Upper lobe of right lung (tissue), 1 donor: ENCODE data around the gene PHF2. TPM values are rescaled to one million over a fixed set of nuclear protein-coding genes. Genes with fewer than 3 reads are reported as not detected.

Experiments used
- ATAC-seq: fragments of 200-7000 bp; cut with Tn5 transposase; one replicate; pipeline ENCODE4 v1.9.1; 2020; ENCODE audit warnings: mild to moderate bottlenecking, moderate library complexity
- DNase-seq: peaks from one replicate; pipeline ENCODE4 v3.0.0-alpha.2; 2020
- H3K27ac ChIP-seq: fragments of 200-600 bp; one replicate; pipeline ENCODE4 v1.8.0; 2022
- H3K27me3 ChIP-seq: fragments of 200-600 bp; one replicate; pipeline ENCODE4 v1.8.0; 2022; ENCODE audit warnings: mild to moderate bottlenecking
- H3K36me3 ChIP-seq: fragments of 200-600 bp; one replicate; pipeline ENCODE4 v1.8.0; 2022
- H3K4me1 ChIP-seq: fragments of 200-600 bp; one replicate; pipeline ENCODE4 v1.8.0; 2022
- H3K4me3 ChIP-seq: fragments of 200-600 bp; one replicate; pipeline ENCODE4 v1.8.0; 2022; ENCODE audit warnings: mild to moderate bottlenecking
- H3K9me3 ChIP-seq: fragments of 200-600 bp; one replicate; pipeline ENCODE4 v1.8.0; 2022
- CTCF ChIP-seq: fragments of 200-600 bp; IDR thresholded peaks from one replicate; pipeline ENCODE4 v1.8.0; 2022; ENCODE audit warnings: antibody characterized with exemption
- intact Hi-C: fragments of 100-400 bp; cut with DNase I; formaldehyde crosslinking; loops from one replicate; pipeline ENCODE4 v1.11.0; 2022
- total RNA-seq: library from RNA; stranded (reverse); fragmentation: NEBNext Ultra II Directional; extraction: Animal tissue kit (Norgen Biotek cat#: 25700); gene quantifications from one replicate; pipeline ENCODE4 v1.2.1, GENCODE V29; 2021
- donor health status: DM: no; HTN: yes; CAD: no; lungs with severe emphysema.

Gene PHF2
- total RNA-seq, 1 donor from 2014 or later, result 37.0 TPM

GRCh38 chr9:93598647-93599241, 22.4 kb downstream of the PHF2 start:
- no peak for TF ChIP-seq CTCF
- Histone ChIP-seq H3K9me3 (no peaks in the 10 kb centered on the region), H3K4me1 (peaks cover 27% of the 10 kb centered on the region), H3K4me3 (no peak overlapping the region), H3K27ac (peak overlapping the region; percentile 36), H3K36me3 (no peaks in the 10 kb centered on the region), H3K27me3 (no peaks in the 10 kb centered on the region)
- no peak for DNase-seq
- intact Hi-C loops, result no loop called here
- no peak for ATAC-seq

GRCh38 chr9:93599571-93600403, 23.4 kb downstream of the PHF2 start:
- DNase-seq (peak; percentile 44), ATAC-seq (peak; percentile 4)
- Histone ChIP-seq H3K27ac (no peak overlapping the region), H3K4me3 (no peak overlapping the region), H3K9me3 (no peaks in the 10 kb centered on the region), H3K27me3 (no peaks in the 10 kb centered on the region), H3K36me3 (no peaks in the 10 kb centered on the region), H3K4me1 (peaks cover 16% of the 10 kb centered on the region)
- intact Hi-C loops, result no loop called here
- TF ChIP-seq CTCF, result no peak

GRCh38 chr9:93600504-93600903, 24.1 kb downstream of the PHF2 start:
- H3K36me3 ChIP-seq, result no peaks in the 10 kb centered on the region
- no peak overlapping the region for H3K27ac ChIP-seq
- H3K4me3 ChIP-seq, result no peak overlapping the region
- H3K4me1 ChIP-seq, result peaks cover 13% of the 10 kb centered on the region
- DNase-seq (no peak), ATAC-seq (peak; percentile 45)
- intact Hi-C loops, result no loop called here
- TF ChIP-seq CTCF, result no peak
- no peaks in the 10 kb centered on the region for H3K9me3 ChIP-seq
- no peaks in the 10 kb centered on the region for H3K27me3 ChIP-seq

- TF ChIP-seq CTCF, result no peak
- ATAC-seq (no peak), DNase-seq (no peak)
- no peak overlapping the region for H3K27ac ChIP-seq
- no peaks in the 10 kb centered on the region for H3K27me3 ChIP-seq
- no peaks in the 10 kb centered on the region for H3K9me3 ChIP-seq
- H3K36me3 ChIP-seq, result no peaks in the 10 kb centered on the region
- peaks cover 13% of the 10 kb centered on the region for H3K4me1 ChIP-seq
- intact Hi-C loops, result no loop called here
- H3K4me3 ChIP-seq, result no peak overlapping the region
Observed at GRCh38 chr9:93601063-93601462, 24.7 kb downstream of the PHF2 start.

DNA sequence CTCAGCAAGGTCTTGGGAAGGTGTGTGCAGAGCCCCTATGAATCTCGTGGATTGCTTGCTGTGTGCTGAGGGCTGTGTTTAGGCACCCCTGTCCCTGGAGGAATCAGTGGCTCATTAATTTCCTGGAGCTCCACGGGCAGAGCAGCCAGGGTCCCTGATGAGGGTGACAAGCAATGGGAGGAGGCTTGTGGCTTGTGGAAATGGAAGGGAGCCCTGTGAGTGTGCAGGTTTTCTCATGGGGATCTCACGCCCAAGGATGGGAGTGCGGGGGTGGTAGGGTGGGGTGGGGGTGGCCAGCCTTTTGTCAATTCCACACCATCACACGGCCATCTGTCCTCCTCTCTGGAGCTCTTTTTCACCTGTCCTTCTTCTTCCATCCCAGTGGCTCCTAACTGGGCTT, 25.3 kb downstream of the PHF2 start:
- Histone ChIP-seq H3K4me1 (peaks cover 13% of the 10 kb centered on the region), H3K27ac (no peak overlapping the region), H3K27me3 (no peaks in the 10 kb centered on the region), H3K4me3 (no peak overlapping the region), H3K9me3 (no peaks in the 10 kb centered on the region), H3K36me3 (no peaks in the 10 kb centered on the region)
- DNase-seq, result no peak
- no peak for TF ChIP-seq CTCF
- no peak for ATAC-seq
- intact Hi-C loops, result no loop called here
